Globus pallidus (tissue), 1 donor: ENCODE data around the gene FNDC3A.
"Not testable (repeated sequence)": the region's sequence is repeated elsewhere in the genome, so short reads cannot be mapped to it uniquely, and the experiment has no call there.

ENCODE experiments used
- DNase-seq: peaks from one replicate; pipeline ENCODE4 v3.0.0-alpha.2; 2015; ENCODE audit warnings: low spot score

Gene FNDC3A

DNA sequence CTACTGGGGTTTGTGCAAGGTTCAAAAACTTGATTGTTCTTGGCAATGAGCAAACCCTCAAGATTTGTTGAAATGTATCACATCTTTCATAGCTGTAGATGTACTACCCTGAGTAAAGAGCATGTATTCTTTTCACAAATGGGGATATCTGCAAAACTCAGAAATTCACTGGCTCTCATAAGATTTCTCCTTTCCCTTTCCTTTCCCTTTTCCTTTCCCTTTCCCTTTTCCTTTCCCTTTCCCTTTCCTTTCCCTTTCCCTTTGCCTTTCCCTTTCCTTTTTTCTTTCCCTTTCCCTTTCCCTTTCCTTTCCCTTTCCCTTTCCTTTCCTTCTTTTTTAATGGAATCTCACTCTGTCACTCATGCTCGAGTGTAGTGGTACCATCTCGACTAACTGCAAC is 69.1 kb downstream of the FNDC3A start:
- DNase-seq = no peak

DNA sequence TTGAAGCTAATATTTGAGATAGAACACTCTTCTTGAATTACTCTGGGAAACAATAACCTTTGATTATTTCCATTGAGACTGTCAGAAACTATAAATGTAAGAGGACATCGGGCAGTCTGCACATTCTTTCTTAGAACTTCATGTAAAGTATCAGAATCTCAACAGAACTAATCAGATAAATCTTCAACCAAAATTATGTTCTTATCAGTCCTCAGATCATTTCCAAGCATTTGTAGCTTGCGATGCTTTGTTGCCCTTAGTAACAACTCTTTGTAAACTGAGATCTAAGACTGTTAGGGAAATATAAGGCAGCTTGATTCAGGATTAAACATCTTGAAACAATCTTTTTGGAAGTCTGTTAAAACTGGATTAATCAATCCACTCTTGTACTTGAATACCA is 70.3 kb downstream of the FNDC3A start:
- DNase-seq = no peak

DNA sequence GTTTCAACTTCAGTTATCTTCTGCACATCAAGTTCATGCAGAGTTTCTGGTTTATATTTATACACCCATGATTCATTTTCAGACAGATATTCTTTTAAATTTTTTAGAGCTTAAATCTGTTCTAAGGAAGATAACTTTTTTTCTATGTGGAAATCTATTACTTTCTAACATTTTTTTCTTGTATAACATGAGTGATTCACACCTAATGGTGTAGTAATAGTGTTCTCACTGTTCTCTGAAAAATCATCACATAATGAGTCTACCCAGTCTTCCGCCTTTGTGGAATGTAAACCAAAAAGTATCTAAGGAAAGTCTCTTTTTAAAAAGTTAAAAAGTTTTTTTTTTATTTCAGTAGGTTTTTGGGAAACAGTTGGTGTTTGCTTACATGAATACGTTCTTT is 70.8 kb downstream of the FNDC3A start:
- DNase-seq = no peak

DNA sequence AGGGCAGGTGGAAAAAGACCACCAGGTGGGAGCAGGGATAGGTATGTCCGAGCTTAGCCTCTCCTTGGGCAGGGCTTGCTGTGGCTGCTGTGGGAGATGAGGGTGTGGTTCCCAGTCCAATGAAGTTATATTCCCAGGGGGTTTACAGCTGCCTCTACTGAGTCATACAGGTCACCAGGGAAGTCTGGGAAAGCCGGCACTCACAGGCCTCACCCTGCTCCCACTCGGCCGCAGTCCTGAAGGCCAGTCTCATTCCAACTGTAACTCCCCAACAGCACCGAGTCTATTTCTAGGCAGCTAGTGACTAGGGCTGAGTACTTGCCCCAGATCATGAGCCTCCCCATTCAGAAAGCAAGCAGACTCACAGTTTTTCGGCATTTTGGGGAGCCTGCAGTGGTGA is 77.1 kb downstream of the FNDC3A start:
- DNase-seq = no peak

DNA sequence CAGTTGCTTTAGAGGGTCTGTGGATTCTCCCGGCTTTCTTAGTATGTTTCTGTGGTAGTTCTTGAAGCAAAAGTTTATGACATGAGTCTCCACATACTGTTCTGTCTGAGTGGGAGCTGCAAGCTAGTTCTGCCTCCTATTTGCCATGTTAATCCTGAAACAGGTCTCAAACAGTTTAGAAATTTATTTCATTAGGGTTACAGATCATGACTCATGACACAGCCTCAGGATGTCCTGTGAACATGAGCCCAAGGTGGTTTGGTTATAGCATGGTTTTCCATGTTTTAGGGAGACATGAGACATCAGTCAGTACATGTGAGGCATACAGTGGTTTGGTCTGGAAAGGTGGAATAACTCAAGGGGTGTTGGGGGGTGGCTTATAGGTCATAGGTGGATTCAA is 77.5 kb downstream of the FNDC3A start:
- no peak for DNase-seq

DNA sequence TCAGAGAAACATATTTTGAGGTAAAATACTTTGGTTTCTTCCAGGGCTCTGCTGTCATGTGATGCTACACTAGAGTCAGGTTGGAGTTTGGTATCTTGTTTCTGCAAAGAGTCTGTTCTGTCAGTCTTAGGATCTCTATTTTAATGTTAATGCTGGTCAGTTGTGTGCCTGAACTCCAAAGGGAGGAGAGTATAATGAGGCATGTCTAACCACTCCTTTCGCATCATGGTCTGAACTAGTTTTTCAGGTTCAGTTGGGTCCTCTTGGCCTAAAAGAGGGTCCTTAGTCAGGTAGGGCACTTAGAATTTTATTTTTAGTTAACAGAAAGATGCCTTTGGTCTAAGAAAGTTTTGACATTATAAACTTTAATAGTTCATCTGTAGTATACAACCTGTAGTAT is 78.2 kb downstream of the FNDC3A start:
- no peak for DNase-seq

DNA sequence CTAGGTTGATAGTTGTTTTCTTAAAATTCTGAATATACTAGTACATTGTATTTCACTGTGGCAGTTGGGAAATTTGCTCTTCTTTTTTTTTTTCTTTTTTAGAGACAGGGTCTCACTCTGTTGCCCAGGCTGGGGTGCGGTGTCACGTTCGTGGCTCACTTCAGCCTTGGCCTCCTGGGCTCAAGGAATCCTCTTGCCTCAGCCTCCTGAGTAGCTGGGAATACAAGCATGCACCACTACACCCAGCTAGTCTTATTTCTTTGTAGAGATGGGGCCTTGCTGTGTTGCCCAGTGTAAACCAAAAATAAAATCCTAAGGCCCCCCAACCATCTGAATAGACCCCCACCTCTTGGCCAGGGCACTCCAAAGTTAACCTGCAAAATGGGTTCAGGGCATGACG is 79.3 kb downstream of the FNDC3A start:
- DNase-seq = no peak

DNA sequence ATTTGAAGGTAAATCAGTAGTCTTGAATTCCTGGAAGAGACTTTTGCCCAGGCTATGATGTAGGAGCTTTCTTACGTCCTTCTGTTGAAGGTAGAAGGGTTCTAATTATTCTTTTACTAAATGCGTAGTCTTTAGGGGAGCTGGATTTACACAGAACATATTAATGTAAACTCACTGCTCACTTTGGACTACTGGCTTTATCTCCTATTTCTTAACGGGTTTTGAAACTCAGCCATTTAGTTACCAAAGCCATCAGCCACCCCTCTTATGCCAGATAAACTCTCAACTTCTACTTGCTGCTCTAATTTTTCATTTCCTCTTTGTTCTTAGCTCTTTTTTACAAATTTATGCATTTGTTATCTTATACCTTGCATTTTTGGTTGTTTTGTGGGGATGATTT is 81.5 kb downstream of the FNDC3A start:
- DNase-seq = no peak

DNA sequence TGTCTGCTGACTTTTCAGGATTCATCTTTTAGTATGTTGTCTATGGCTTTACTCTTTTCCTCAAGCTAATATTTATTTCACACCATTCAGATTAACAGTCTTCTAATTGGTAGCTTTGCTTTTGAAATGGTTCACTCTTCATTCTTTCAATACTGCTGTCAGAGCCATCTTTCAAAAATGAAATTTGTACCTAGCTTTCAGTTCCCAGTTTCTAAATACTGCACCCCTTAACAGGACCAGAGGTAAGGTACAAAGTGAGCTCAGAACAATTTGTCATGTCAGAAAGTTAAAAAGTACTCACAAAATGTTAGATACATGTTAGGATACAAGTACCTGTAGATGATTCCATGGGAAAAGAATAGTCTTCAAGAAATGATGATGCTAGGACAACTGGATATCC is 83.0 kb downstream of the FNDC3A start:
- DNase-seq = no peak

DNA sequence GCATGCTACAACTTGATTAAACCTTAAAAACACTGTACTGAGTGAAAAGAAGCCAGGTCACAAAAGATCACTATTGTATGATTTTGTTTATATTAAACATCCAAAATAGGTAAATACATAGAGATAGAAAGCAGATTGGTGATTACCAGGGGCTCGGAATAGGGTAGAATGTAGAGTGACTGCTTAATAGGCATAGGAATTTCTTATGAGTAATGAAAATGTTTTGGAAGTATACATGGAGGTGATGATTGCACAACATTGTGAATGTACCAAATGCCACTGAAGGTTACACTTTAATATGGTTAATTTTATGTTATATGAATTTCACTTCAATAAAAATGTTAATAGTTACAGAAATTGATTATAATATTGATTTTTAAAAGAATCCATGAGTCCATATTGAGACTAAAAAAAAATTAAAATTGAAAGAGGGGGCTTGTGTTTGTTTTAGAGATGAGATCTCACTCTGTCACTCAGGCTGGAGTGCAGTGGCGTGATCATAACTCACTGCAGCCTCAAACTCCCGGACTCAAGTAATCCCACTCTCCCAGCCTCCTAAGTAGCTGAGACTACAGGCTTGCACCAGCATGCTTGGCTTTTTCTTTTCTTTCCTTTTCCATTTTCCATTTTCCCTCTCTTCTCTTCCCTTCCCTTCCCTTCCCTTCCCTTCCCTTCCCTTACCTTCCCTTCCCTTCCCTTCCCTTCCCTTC is 85.1 kb downstream of the FNDC3A start:
- no peak for DNase-seq

DNA sequence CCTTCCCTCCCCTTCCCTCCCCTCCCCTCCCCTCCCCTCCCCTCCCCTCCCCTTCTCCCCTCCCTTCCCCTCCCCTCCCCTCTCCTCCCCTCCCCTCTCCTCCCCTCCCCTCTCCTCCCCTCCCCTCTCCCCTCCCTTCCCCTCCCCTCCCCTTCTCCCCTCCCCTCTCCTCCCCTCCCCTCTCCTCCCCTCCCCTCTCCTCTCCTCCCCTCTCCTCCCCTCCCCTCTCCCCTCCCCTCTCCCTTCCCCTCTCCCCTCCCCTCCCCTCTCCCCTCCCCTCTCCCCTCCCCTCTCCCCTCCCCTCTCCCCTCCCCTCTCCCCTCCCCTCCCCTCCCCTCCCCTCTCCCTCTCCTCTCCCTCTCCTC is 85.7 kb downstream of the FNDC3A start:
- not testable (repeated sequence) for DNase-seq

DNA sequence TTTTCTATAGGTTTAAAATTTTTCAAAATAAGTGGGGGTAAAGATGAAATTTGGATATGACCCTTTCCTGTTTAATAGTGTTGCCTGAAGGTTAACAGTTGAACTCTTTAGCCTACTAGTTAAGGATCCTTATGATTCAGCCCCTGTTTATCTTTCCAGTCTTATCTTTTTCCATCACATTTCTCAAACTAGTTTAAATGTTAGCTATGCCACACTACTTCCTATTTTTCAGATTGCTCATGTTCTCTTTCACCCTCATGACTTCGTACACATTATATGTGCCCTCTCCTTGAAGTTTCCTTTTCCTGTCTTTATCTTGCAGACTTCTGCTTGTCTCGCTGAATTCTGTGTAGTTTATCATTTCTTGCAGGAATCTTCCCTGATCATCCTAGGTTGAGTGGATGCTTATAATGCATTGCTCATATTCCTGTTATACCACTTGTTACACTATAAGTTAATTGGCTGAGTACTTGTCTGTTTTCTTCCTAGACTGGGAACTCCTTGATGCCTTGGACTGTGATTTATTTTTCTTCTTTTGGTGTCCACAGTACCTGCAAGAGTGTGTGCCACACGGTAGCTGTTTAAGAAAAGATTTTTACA is 86.7 kb downstream of the FNDC3A start:
- no peak for DNase-seq

DNA sequence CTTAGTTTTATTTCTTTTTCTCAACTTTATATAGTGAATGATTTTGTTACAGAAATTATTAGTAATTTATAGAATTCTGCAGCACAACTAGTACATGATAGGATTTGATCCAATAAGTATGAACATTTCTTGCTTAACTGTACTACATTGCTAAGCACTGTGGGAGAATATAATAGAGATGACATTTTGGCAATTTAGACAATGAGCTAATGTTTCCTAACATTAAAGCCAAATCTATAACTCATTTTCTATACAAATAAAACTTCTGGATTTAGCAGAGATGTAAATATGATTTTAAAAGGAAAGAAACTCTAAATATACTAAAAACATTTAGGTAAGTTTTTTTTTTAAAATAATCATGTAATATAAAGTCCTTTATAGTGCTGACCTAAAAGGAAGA is 87.3 kb downstream of the FNDC3A start:
- no peak for DNase-seq

DNA sequence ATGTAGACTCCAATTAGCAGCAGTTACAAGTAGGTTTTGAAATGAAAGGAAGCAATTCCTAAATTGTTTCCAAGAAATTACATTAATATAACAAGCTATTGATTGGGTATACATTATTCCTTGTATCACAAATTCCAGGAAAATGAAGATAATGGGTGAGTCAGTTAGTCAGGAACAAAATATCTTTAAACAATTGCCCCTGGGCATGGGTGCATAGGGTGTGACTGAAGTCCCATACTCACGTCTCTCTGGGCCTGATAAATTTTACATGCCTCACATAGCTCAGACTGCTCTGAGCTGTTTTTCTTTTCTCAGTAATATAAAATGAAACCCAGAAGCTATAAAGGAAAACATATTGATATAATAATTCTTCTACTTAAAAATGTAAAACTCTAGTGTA is 87.8 kb downstream of the FNDC3A start:
- DNase-seq = no peak

DNA sequence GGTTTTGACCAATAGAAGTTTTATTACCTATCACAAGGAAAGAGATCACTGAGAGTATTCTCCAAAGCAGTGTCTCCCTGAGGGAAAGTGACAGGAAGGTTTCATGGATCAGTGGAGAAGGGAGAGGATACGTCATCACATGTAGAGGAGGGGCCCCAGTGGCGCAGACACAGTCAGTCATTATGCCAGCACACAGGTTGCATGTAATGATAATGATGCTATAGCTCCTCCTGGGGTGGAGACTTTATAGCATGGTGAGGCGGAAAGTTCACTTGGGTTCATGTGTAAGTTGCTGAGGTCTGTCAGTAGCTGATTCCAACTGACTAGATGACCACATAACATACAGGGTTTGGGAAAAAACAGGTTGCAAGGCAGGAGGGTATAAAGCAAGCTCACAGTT is 88.8 kb downstream of the FNDC3A start:
- no peak for DNase-seq

DNA sequence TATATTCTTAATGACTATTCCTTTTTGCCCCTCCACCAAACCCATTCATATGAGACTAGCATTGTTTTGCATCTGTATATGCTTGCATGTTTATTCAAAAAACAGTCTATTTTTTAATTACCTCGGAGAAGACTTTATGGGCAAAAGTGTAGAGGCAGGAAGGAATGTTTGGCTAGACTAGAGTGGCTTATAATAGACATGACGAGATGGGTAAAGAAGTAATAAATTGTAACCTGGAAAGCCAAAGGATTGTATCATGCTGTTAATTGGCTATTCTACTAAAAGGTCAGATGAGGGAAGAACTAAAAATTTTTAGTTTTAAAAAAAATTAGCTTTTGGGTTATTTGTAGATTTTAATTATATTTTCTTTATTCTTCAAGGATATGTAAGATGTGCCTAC is 91.1 kb downstream of the FNDC3A start:
- DNase-seq = no peak

DNA sequence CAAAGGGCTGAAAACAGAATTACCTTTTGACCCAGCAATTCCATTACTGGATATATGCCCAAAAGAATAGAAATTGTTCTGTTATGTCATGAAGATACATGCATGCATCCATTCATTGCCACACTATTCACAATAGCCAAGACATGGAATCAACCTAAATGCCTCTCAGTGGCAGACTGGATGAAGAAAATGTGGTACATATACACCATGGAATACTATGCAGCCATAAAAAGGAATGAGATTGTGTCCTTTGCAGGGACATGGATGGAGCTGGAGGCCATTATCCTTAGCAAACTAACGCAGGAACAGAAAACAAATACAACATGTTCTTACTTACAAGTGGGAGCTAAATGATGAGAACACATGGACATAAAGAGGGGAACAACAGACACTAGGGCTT is 92.8 kb downstream of the FNDC3A start:
- not testable (repeated sequence) for DNase-seq

DNA sequence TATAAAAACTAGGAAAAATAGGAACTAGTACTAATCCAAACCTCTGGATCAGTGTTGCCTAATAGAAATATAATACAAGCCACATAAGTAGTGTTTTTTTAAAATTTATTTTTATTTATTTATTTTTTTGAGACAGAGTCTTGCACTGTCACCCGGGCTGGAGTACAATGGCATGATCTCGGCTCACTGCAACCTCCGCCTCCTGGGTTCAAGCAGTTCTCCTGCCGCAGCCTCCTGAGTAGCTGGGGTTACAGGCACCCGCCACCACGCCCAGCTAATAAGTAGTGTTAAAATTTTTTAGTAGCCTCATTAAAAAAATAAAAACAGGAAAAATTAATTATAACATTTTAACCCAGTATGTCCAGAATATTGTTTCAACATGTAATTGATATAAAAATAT is 94.3 kb downstream of the FNDC3A start:
- DNase-seq = not testable (repeated sequence)

DNA sequence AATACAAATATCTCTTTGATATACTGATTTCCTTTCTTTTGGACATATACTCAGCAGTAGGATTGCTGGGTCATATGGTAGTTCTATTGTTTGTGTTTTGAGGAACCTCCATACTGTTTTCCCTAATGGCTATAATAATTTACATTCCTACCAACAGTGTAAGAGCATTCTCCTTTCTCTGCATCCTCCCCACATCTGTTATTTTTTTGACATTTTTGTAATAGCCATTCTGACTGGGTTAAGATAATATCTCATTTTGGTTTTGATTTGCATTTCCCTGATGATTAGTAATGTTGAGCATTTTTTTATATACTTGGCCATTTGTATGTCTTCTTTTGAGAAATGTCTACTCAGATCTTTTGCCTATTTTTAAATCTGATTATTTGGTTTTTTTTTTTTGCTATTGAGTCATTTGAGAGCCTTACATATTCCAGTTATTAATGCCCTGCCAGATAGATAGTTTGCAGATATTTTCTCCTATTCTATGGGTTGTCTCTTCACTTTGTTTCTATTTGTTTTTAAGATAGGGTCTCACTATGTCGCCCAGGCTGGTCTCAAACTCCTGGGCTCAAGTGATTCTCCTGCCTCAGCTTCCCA is 95.7 kb downstream of the FNDC3A start:
- no peak for DNase-seq

DNA sequence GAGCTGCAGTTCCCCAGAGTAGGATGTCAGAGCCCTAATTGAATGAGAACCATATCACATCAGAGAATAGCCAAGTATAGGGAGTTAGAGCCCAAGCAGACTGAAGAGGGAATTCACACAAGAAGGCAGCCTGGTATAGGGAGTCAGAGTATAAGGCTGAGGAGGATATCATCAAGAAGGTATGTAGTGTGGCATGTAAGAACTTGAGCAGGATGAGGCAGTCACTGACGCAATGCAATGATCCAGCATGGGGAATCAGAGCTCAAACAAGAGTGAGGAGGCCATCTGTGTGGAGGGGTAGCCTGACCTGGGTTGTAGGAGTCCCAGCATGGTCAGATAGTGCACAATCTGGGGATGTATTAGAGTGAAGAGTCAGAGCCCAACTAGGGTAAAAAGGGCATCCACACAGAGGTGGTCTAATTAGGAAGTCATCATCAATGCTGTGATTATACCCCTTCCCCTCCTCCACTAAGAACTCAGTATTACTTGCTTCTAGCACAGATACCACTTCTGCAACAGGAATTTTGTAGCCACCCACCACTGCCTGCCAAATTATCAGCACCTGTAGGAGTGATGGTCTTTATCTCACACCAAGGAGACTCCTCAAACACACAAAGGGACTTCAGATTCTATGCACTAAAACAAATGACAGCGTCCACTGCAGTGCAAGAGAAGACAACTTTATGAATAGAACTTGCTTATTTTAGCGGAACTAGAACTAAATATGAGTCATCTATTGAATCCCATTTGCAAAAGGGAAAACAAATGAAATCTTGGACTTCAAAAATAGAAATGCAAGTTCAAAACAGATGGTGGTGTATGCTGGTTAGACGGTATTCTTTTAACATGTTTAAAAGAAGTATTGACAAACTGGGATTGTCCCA is 107.2 kb downstream of the FNDC3A start:
- no peak for DNase-seq

DNA sequence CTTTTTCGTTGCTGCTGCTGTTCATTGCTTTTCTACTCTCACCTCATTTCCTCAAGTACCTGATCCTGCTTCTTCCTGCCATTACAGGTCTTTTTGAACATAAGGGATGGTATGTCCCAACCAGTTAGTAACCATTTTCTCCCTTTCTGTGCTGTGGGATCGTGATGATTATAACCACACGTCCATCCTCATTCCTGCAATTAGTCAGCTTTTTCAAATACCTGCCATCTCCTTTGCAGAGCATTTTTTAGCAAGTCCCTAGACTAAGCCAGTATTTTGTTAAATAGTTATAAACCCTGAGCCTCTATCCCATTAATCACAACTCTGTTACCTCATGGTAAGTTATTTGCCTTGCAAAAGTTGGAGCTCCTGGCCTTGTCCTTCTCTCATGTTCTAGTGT is 109.2 kb downstream of the FNDC3A start:
- DNase-seq = no peak

DNA sequence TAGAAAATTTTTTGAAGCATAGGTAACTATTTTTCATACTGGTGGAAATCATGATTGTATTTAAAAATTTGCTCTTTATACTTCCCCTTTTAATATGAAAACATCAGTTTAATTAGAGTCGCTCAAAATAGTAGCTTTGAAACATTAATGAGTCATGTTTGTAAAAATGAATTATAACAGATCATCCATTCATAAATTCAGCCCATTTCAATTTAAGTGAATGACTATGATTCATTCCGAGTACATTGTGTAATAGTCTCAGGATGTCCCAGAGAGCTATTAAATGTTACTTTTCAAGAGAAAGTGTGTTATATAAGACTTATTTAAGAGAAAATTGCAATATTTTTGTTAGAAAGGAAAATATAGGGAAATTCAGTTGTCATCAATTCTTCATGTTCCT is 111.0 kb downstream of the FNDC3A start:
- DNase-seq = no peak

DNA sequence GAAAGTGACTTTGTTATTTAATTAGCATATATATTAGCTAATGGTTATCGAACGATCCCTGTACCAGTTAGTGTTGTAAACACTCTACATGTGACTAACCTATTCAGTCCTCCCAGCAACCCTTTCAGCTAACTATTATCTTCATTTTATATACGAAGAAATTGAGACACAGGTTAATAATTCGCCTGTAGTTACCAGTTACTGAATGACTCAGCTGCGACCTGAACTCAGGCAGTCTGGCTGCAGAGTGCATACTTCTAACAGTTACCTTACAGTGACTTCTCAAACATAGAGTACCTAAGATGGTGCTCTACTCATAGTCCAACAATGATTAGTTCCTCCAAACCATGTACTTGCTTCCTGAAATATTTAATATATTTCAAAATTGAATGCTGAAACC is 117.7 kb downstream of the FNDC3A start:
- DNase-seq = no peak
